H1 (cell line): Measurements from ENCODE around the gene CUBN.

Experiments
- CBX5 ChIP-seq: fragments of 300-800, 300-1000 bp; sonication (generic); IDR thresholded peaks from 2 replicates; pipeline ENCODE4 v1.7.1; 2016; ENCODE audit warnings: antibody characterized with exemption, low read length, low read depth
- CHD2 ChIP-seq: IDR thresholded peaks from 2 replicates; pipeline ENCODE4 v1.6.1; 2012; ENCODE audit warnings: low read length, improper control_type of control experiment
- EP300 ChIP-seq, 2 experiments: IDR thresholded peaks; 1 replicate in 1 of 2; 2 replicates in 1 of 2; pipeline ENCODE4 v1.6.1; 2011 to 2012; ENCODE audit warnings: low read depth in 2 of 2, low read length in 2 of 2, mild to moderate bottlenecking in 2 of 2, borderline replicate concordance in 1 of 2, inconsistent platforms in 1 of 2, moderate library complexity in 1 of 2
- EZH2 ChIP-seq: fragments of 200-600 bp; sonication (generic); IDR thresholded peaks from 2 replicates; pipeline ENCODE4 v1.7.1; 2012; ENCODE audit warnings: low read depth, mild to moderate bottlenecking, moderate library complexity, low read length, inconsistent platforms; ENCODE audit not compliant: severe bottlenecking
- GABPA ChIP-seq: IDR thresholded peaks from 2 replicates; pipeline ENCODE4 v1.6.1; 2011; ENCODE audit warnings: mild to moderate bottlenecking, low read length, moderate library complexity, borderline replicate concordance; ENCODE audit not compliant: insufficient read depth
- KDM1A ChIP-seq: fragments of 200-600, 300-600 bp; sonication (generic); IDR thresholded peaks from 2 replicates; pipeline ENCODE4 v1.7.1; 2016; ENCODE audit warnings: mild to moderate bottlenecking, low read length, borderline replicate concordance
- POLR2A ChIP-seq, 2 experiments: IDR thresholded peaks; 1 replicate in 1 of 2; 2 replicates in 1 of 2; pipeline ENCODE4 v1.6.1; 2011; ENCODE audit warnings: low read depth in 2 of 2, low read length in 2 of 2, mild to moderate bottlenecking in 2 of 2; ENCODE audit errors: control extremely low read depth in 1 of 2
- POLR2AphosphoS5 ChIP-seq: IDR thresholded peaks from 2 replicates; pipeline ENCODE4 v1.6.1; 2011; ENCODE audit warnings: low read depth, low read length
- TF ChIP-seq, protein P1 (sequence below), 3 experiments: IDR thresholded peaks; 1 replicate in 2 of 3; 2 replicates in 1 of 3; pipeline versions ENCODE4 v1.5.1 to v1.6.1; 2011; ENCODE audit warnings: low read length in 3 of 3, mild to moderate bottlenecking in 3 of 3, inconsistent platforms in 2 of 3, low read depth in 1 of 3, moderate library complexity in 1 of 3; ENCODE audit not compliant: insufficient read depth in 1 of 3; ENCODE audit errors: control extremely low read depth in 1 of 3
- TF ChIP-seq, protein P2 (sequence below): IDR thresholded peaks from 2 replicates; pipeline ENCODE4 v1.6.1; 2012; ENCODE audit warnings: low read length, inconsistent platforms

DNA sequence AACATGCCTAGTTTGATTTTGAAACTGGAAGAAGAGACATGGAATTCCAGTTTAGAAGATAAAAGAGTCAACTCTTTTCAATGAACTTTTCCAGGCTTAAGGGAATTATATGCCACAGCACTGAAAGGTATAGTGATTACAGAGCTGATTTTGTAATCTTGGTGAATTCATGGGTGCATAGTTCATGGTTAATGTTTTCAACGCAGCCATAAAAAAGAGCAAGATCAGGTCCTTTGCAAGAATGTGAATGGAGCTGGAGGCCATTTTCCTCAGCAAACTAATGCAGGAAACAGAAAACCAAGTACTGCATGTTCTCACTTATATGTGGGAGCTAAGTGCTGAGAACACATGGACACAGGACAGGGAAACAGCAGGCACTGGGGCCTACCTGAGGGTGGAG is 94.2 kb downstream of the CUBN start:
- TF ChIP-seq, protein P1, sequence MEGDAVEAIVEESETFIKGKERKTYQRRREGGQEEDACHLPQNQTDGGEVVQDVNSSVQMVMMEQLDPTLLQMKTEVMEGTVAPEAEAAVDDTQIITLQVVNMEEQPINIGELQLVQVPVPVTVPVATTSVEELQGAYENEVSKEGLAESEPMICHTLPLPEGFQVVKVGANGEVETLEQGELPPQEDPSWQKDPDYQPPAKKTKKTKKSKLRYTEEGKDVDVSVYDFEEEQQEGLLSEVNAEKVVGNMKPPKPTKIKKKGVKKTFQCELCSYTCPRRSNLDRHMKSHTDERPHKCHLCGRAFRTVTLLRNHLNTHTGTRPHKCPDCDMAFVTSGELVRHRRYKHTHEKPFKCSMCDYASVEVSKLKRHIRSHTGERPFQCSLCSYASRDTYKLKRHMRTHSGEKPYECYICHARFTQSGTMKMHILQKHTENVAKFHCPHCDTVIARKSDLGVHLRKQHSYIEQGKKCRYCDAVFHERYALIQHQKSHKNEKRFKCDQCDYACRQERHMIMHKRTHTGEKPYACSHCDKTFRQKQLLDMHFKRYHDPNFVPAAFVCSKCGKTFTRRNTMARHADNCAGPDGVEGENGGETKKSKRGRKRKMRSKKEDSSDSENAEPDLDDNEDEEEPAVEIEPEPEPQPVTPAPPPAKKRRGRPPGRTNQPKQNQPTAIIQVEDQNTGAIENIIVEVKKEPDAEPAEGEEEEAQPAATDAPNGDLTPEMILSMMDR (IDR thresholded peaks at IDR 0.05; ENCODE audit: control extremely low read depth in 1 of 3, insufficient read depth in 1 of 3, low read depth in 1 of 3, low read length in 3 of 3), result no peak
- TF ChIP-seq GABPA, result no peak
- TF ChIP-seq KDM1A, result no peak
- no peak for TF ChIP-seq EP300 (IDR thresholded peaks at IDR 0.05; ENCODE audit: borderline replicate concordance in 1 of 2, low read depth in 2 of 2, low read length in 2 of 2)
- TF ChIP-seq, protein P2, sequence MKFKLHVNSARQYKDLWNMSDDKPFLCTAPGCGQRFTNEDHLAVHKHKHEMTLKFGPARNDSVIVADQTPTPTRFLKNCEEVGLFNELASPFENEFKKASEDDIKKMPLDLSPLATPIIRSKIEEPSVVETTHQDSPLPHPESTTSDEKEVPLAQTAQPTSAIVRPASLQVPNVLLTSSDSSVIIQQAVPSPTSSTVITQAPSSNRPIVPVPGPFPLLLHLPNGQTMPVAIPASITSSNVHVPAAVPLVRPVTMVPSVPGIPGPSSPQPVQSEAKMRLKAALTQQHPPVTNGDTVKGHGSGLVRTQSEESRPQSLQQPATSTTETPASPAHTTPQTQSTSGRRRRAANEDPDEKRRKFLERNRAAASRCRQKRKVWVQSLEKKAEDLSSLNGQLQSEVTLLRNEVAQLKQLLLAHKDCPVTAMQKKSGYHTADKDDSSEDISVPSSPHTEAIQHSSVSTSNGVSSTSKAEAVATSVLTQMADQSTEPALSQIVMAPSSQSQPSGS, result no peak
- no peak for TF ChIP-seq CBX5
- no peak for TF ChIP-seq POLR2AphosphoS5
- no peak for TF ChIP-seq CHD2
- TF ChIP-seq POLR2A (IDR thresholded peaks at IDR 0.05; ENCODE audit: control extremely low read depth in 1 of 2, low read depth in 2 of 2, low read length in 2 of 2), result no peak
- TF ChIP-seq EZH2, result no peak
